KOPT-K1 (cell line): ENCODE measurements around the gene GALNT14.

ENCODE experiments used
- H3K27ac ChIP-seq: fragments of 200-600 bp; sonication (generic); 2 replicates; pipeline ENCODE4 v1.5.1; 2016; ENCODE audit warnings: antibody characterized with exemption, mild to moderate bottlenecking, low read depth, low read length; ENCODE audit not compliant: poor library complexity, severe bottlenecking
- H3K36me3 ChIP-seq: fragments of 200-600 bp; sonication (generic); 2 replicates; pipeline ENCODE4 v1.5.1; 2017; ENCODE audit warnings: antibody characterized with exemption, mild to moderate bottlenecking, low read length, moderate library complexity; ENCODE audit not compliant: insufficient read depth
- H3K9me3 ChIP-seq: fragments of 200-600 bp; sonication (generic); 2 replicates; pipeline ENCODE4 v1.5.1; 2017; ENCODE audit warnings: antibody characterized with exemption, low read length, mild to moderate bottlenecking; ENCODE audit not compliant: insufficient read depth, poor library complexity, severe bottlenecking

Gene GALNT14

DNA sequence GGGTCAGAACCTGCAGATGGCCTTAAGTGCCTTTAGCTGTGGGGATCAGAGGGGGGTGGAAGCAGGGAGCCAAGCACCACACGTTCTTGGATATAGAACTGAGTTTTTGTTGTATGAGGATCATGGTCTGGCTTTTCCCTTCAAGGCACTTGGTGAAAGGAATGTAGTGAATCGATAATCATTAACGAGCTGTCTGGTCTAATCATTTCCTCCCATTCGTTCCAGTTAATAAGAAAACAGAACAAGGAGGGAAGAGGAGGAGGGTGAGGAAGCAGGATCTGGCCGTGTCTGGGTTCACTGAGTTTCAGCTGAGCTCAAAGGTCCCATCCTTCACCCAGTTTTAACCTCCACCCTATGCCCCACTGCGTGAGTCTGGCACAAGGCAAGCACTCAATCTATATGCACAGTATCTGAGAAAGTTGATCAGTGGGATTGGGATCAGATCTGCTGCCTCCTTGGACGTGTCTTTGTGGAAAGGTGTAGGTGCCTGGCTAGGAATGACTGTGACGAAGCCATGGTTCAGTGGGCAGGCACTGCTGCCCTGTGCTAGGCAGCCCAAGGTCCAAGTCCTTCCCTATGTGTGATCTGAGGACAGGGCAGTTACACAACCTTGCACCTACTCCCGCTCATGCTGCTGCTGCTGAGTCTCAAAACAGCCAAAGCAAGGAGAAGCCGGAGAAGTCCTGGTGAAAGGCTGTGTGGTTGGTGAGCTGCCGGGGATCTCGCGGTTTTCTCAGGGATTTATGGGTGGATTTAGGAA lies 54.8 kb downstream of the GALNT14 start:
- Histone ChIP-seq H3K9me3 (no peaks in the 10 kb centered on the region), H3K27ac (no peak overlapping the region), H3K36me3 (no peaks in the 10 kb centered on the region)

DNA sequence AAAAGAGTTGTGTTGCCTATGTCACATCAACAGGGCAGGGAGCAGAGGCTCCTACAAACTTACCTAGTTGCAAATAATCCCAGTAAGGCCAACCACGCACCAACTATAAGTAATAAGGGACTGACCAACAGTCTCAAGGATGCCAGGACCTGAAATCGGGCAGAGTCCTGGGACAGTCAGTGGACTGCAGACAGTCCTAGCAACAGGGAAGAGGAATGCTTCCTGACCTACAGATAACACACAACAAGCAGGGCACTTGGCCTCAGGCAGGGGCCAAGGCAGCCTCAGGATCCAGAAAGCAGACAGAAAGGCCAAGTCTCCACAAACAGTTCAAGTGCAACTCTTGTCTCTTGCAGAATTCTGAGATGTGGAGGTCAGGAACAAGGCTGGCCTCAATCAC lies 56.2 kb downstream of the GALNT14 start:
- no peaks in the 10 kb centered on the region for H3K36me3 ChIP-seq
- no peak overlapping the region for H3K27ac ChIP-seq
- no peaks in the 10 kb centered on the region for H3K9me3 ChIP-seq

DNA sequence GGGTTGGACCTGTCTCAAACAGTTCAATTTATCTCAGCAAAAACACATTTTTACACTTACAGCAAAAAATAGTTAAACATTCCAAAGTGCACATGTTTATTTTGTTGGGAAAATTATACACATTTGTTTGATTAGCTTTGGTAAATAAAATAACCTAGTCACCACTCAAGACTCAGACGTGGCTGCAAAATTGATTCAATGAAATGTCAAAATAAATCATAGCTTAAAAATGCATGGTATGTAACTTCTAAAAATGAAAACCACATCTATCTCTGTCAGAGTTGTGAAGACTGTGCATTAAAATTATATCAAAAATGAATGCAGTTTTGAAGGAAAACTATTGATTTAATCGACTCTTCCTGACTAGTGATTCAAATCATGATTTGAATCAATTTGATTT lies 56.7 kb downstream of the GALNT14 start:
- Histone ChIP-seq H3K9me3 (no peaks in the 10 kb centered on the region), H3K27ac (no peak overlapping the region), H3K36me3 (no peaks in the 10 kb centered on the region)

DNA sequence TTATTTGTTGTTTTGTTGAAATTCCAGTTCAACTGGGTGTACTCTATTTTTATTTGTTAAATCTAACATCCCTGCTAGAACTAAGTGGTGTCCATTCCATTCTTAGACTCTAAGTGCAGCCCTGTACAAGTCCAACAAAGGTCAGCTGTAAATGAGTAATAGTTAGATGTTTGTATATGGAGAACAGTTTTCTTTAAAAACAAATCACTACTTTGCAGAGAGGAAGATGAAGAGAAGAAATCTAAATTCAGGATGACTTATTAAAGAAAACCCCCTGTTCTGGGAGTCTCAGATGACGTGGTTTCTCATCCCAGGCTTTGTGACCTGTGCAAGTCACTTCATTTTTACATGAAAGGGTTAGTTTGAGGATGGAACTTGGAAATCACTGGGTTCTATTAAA lies 57.9 kb downstream of the GALNT14 start:
- no peak overlapping the region for H3K27ac ChIP-seq
- no peaks in the 10 kb centered on the region for H3K36me3 ChIP-seq

DNA sequence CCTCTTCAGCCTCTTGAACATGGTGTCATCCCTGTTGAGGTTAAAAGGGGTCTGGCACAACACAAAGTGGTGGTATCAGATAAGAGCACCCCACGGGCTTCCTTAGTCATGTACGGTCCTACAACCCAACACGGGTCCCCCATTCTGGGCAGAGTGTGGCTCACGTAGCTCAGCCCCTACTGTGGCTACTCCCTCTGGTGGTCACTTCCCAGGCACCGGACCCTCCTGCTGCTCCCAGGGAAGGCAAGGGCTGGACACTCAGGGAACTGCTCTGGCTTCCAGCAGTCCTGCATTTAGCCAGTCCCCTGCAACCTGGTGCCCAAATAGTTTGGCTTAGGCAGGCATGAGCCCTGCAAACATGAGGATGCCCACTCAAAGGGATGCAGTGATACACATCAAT lies 58.6 kb downstream of the GALNT14 start:
- Histone ChIP-seq H3K36me3 (no peaks in the 10 kb centered on the region), H3K27ac (no peak overlapping the region), H3K9me3 (no peaks in the 10 kb centered on the region)

More for the DNA sequence above, 57.9 kb downstream of the GALNT14 start:
- no peaks in the 10 kb centered on the region for H3K9me3 ChIP-seq

DNA sequence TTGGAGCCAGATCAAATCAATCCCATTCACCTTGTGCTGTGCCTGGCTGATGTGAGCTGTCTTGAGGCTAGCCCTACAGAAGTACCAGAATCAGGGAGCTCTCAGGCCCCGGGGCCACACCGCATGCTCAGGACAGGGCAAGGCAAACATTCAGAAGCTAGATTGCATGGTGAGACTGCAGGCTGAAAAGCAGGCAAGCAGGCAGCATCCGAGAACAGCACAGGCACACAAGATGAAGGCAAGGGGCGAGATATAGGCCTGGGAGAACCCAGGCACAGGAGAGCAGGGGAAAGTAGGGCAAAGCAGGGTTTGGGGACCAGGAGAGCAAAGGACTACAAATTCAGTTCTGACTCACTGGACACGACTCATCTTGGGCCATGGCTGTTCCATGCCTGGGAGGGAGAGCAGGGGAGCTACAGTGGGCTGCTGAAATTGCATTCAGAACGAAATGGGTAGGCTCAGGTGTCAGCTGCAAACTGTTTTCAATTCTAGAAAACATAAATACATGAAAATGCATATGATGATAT lies 59.6 kb downstream of the GALNT14 start:
- H3K9me3 ChIP-seq, result no peaks in the 10 kb centered on the region
- no peaks in the 10 kb centered on the region for H3K36me3 ChIP-seq
- H3K27ac ChIP-seq, result no peak overlapping the region

DNA sequence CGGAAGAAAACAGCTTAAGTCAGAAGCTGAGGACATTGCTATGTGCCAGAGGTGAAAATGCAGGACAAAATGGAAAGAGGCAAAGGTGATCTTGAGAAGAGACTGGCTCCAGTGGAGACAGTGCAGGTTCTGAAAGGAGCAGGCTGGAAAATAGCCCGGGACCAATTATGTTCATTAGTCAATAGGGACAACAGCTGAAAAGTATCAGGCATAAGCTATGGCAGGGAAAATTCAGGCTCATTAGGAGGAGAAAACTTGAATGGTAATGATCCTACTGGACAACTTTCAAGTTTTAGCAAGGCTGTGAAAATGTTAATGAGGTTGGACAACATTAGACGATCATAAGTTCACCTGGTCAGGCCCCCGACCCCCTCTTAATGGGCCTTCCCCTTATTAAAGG lies 60.2 kb downstream of the GALNT14 start:
- Histone ChIP-seq H3K9me3 (no peaks in the 10 kb centered on the region), H3K27ac (no peak overlapping the region), H3K36me3 (no peaks in the 10 kb centered on the region)

DNA sequence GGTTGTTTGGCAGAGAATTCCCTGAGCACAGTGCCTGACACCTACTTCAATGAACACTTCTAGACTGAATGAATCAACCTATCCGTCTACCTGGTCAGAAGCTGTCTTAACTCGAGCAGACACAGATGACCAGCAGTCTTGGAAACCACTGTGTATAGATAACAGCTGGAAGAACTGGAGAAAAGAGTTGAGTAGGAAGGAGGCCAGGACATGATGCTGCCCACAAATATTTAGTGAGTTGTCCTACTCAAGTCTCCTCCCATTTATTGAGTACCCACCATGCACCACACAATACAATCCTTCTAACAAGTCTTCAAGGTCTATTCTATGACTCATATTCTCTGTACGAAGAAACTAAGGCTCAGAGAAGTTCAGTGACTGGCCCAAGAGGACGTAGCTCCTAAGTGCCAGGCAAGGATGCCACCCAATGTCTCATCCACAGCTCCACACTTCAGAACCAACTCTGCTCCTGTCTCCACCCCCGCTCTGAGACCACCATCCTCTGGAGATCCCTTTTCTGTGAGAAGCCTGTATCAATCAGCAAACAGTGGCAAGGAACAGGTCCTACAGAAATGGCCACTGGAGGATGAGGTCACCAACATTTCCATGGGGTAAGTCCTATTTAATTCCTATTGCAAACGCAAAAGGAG lies 62.2 kb downstream of the GALNT14 start:
- Histone ChIP-seq H3K27ac (no peak overlapping the region), H3K36me3 (no peaks in the 10 kb centered on the region), H3K9me3 (no peaks in the 10 kb centered on the region)

DNA sequence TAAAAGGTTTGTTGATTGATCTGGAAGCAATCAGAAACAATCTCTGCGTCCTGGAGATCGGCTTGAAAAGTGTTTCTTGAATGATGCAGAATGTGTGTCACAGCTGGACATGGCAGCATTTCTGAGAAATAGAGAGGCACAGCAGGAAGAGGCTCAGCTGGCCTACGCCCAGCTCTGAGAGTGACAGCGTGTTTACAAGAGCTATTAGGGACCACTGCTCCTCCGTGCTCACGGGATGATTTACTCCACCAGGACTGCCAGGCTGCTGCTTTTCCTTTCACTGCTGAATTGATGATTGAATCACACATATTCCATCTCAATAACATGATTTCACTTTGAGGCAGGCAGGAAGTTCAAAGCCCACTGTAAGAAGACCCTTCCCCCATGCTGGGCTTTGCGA lies 62.8 kb downstream of the GALNT14 start:
- no peak overlapping the region for H3K27ac ChIP-seq
- no peaks in the 10 kb centered on the region for H3K9me3 ChIP-seq
- no peaks in the 10 kb centered on the region for H3K36me3 ChIP-seq

DNA sequence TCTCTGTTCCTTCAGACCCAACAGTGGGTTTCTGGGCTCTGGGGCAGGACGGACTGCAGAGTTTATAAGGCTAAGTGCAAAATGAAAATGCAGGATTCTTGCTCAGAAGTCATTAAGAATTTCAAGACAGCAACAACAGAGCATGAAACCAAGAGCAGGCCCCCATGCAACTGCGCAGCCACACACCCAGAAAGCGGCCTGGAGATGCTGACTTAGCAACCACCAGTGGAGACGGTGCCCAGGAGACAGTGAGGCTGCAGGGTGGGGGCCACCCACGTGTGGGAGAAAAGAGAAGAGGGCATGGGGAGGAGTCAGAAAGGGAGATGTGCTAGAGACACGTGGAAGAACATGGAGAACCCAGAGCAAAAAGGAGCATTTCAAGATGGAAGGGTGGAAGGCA lies 66.5 kb downstream of the GALNT14 start:
- Histone ChIP-seq H3K27ac (no peak overlapping the region), H3K36me3 (no peaks in the 10 kb centered on the region), H3K9me3 (no peaks in the 10 kb centered on the region)

DNA sequence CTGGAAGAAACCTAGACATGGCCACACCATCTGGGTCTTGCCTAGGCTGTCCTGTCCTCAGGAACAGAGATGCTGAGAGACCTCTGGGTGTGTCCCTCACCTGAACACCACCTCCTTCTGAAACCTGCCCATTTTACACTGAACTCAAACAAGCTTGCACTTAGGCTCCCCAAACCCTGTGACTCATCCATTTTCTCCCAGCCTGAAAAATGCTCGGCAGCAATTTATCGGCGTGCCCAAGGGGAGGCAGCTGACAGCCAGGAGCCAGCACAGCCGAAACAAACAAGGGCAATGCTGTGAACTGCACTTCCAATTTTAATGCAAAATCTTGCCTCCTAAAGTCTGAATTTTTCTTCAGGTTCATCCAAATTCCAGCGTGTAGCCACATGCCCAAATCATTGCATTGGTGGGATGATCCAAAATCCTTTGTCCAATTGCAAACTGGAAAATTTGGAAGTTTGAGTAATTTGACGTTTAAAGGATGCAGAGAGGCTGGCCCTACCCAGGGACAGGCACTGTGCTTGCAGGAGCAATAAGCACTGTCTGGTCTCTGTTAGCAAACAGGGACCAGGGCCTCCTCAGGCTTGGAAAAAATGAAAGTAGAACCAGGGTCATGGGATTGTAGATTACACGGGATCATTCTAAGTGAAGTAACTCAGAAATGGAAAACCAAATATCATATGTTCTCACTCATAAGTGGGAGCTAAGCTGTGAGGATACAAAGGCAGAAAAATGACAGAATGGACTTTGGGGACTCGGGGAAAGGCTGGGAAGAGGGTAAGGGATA lies 67.7 kb downstream of the GALNT14 start:
- Histone ChIP-seq H3K27ac (no peak overlapping the region), H3K9me3 (no peaks in the 10 kb centered on the region), H3K36me3 (no peaks in the 10 kb centered on the region)

DNA sequence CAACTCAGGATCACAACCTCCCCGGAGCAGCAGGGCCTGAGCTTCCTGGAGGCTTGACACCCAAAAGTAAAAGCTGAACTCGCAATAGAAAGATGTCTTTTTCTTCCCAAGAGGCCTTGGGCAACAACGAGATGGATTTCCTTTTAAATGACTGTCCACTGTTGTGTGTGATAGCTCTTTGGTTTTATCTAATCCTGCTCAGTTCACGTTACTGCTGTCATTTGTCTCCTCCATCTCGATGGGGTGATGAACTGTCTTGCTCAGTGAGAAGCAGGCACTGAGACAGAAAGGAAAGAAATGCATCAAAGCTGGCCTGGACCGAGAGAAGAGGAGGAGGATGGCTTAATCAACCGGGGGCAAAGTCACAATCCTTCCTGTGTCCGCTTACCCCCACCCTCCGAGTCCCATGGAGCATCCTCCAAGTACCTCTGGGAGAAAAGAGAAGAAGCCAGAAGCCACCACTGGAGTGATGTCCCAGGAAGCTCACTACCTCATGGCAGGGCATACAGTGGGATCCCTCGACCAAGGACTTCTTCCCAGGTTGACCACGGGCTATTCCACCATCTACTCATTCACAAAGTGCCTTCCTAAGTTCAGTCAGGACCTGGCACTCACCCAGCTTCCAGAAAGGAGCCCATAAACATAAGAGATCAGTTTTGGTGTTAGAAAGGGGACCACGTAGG lies 68.5 kb downstream of the GALNT14 start:
- no peaks in the 10 kb centered on the region for H3K9me3 ChIP-seq
- H3K27ac ChIP-seq, result no peak overlapping the region
- no peaks in the 10 kb centered on the region for H3K36me3 ChIP-seq

DNA sequence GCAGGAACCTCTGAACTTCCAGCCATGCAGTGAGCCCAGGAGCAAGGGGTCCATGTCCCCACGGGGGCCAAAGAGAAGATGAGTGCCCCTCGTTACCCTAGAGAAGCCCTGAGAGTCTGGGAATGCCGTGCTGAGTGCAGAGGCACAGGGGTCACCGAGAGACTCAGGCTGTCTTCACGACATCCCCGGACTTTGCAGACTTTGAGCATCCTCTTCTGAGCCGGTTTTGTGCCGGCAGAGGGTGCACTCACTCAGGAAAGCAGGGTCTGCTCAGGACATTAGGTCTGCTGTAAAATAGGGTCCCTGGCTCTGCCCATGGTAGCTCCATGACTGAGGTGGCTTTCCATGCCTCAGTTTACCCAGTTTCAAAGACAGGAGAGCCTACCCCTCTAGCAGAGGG lies 71.0 kb downstream of the GALNT14 start:
- Histone ChIP-seq H3K9me3 (no peaks in the 10 kb centered on the region), H3K27ac (no peak overlapping the region), H3K36me3 (no peaks in the 10 kb centered on the region)

DNA sequence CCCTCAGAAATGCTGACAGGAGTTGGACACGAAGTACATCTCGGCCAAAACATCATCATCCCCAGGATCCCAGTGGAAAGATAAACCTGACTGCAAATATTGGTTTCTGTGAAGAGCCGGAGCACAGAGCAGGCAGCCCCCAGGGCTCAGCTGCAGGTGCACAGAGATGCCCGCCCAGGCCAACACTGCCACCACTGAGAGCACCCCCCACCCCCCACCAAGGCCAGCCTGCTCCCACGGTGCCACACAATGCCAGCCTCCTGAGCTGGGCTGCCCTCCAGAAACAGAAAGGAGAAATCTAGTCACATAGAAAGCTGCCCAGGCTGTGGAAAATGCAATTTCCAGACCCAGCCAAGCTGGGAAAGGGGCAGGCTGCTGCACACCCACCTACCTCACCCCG lies 71.7 kb downstream of the GALNT14 start:
- no peaks in the 10 kb centered on the region for H3K36me3 ChIP-seq
- H3K9me3 ChIP-seq, result no peaks in the 10 kb centered on the region
- H3K27ac ChIP-seq, result no peak overlapping the region

DNA sequence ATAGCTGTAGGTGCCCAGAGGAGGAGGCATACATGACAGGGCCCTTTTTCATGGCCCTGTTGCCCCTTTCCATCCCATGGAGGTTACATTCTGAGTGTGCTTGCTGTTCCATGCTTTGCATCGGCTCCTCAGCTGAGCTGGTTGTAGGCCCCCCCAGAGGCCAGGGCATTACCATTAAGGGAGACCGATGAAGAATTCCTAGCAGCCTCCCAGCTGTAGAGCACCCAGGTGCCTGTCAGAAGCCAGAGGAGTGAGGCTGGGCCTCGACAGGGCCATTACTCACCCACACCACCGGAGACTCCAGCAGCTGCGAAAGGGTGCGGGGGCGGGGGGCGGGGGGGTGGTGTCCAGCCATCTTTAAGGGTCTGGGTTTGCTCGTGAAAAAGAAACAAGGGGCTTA lies 72.2 kb downstream of the GALNT14 start:
- Histone ChIP-seq H3K9me3 (no peaks in the 10 kb centered on the region), H3K36me3 (no peaks in the 10 kb centered on the region), H3K27ac (no peak overlapping the region)
